CD4-positive, alpha-beta T cell treated with Interleukin-6 for 4 hours (primary cell): ENCODE data around the gene EDN2.

Source experiments
- DNase-seq: peaks from one replicate; pipeline ENCODE4 v3.0.0-alpha.2; 2020; ENCODE audit warnings: mixed read lengths

The EDN2 gene

DNA sequence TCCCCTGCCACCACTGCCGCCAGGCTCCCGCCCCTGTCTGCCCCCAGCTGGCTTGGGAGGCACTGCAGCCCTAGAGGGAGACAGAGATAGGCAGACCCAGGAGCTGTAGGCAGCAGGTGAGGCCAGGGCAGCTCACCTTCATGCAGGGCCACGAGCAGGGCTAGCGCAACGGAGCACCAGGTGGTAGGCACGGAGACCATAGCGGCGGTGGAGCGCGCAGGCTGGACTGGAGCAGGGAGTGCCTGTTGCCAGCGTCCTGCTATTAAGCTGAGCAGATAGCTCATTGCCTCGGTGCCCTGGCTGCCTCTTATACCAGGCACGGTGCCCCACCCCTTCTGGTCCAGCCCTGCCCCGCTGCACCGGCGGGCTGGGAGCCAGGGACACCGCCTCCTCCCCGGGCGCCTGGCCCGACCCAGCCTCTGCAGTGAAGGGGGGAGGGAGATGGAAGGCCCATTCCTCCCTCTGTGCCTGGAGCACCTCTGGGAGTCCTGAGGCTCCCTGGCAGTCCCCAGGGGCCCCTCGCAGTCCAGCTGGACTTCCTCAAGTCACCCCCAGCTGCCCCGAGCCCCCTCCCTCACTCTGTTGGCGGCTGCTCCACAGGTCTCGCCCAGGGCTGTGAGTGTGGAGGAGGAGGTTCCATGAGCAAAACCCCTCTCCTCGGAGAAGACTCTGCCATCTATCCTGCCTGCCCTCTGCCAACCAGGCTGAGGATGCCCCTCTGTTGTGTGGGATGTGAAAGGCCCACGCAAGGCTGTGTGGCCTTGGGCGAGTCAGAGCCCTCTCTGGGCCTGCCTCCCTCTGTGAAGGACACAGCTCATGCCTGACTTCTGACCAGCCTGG lies at the start of gene EDN2:
Gene EDN2, minus strand, starts transcription at position 282 of the 840 bp plus-strand sequence. Its CDS starts 82 bp downstream, at position 200.
- DNase-seq = no peak

DNA sequence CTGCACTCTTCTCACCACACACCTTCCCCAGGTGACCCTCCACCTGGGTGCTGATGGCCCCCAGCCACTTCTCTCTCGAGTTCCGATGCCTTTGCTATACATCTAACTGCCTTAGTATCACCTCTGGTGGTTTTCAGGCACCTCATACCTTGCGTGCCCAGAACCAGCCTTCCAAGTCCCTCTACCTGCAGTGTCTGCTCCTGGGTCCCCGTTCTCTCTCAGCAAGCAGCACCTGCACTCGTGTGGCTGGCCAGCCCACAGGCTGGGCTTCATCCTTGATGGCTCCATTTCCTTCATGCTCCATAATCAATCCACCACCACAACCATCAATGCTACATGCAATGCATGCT lies 49.2 kb upstream of the EDN2 start:
- no peak for DNase-seq

DNA sequence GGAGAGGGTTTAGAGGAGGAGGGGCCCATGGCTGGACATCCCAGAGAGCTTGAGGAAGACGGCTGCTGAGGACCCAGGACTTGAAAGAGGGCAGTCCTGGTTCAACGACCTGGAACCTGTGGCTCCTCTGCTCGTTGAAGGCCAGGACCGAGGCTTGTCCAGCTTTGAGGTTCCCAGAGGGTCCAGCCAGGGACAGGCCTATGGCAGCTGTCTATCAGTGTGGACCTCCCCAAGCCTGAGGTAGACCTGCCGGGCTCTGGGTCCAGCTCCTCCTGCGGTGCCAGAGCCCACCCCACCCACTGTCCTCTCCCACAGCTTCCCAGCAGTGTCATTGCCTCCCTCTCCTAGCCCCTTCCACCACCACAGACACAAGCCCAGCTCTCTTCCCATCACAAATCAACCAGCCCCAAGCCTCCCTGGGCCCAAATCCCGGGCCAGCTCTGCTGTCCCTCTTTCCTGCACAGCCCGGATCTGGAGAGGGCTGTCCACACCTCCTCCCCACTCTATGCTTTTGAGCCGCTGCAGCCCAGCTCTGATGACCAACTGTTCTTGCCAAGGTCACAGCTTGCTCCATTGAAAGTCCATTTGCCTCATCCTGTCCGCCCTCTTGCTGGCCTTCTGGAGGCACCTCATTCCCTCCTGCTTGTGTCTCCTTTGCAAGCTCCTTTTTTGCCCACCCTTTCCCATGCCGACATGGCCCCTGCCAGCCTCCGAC lies 48.7 kb upstream of the EDN2 start:
- no peak for DNase-seq

GRCh38 chr1:41532206-41532975 lies 47.9 kb upstream of the EDN2 start:
- DNase-seq = no peak

GRCh38 chr1:41530411-41530810 lies 45.9 kb upstream of the EDN2 start:
- no peak for DNase-seq

DNA sequence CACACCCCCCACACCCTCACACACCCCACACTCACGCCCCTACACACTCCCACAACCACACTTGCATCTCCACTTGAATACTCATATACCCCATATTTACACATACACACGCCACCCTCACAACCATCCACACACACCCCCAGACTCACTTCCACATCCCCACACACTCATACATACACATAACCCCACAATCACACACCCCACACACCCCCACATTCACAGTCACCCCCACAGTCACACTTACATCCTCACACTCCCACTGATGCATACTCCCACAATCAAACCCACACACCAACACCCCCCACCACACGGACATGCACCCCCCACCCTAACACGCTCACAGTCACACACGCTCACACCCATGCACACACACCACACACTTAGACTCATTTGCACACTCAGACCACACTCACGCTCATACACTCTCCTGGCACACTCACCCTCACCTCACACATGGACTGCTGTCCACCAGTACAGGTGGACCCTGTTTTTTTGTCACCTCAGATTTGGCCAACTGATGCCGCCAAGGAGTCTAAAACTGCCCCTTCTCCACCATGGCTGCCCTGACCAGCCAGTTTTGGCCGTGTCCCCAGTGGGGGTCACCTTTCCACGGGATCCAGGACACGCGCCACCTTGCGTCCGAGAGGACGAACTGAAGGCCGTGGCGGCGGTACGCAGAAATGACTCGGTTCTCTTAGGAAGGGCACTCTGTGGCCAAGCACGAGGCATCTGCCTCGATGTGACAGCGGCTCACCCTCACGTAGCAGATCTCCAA lies 45.3 kb upstream of the EDN2 start:
- DNase-seq = no peak

DNA sequence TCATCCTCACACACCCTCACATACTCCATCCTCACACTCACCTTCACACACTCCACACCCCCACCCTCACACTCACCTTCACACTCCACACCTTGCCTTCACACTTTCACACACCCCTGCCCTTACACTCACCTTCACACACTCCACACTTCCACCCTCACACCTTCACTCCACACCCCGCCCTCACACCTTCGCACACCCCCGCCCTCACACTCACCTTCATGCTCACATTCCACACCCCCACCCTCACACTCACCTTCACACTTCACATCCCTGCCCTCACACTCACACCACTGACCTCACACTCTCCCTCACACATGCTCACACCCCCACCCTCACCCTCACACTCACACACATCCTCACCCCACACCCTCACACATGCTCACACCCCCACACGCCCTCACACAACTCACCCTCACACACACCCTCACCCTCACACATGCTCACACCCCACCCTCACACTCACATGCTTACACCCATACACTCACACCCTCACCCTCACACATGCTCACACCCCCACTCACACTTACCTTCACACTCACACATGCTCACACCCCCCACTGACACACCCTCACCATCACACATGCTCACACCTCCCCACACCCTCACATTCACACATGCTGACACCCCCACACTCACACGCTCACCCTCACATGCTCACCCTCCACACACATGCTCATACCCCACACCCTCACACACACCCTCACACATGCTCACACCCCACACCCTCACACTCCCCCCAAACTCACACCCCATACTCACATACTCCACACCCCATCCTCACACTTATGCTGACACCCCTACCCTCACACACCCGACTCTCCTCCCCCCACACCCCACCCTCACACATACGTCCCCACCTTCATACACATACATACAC lies 44.5 kb upstream of the EDN2 start:
- no peak for DNase-seq

DNA sequence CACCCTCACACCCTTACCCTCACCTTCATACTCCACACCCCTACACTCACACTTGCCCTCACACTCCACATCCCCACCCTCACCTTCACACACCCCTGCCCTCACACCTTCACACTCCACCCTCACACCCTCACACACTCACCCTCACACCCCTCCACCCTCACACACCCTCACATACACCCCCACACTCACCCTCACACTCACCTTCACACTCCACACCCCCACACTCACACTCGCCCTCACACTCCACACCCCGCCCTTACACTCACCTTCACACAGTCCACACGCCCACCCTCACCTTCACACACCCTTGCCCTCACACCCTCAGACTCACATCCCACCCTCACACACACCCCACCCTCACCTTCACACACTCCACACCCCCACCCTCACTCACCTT lies 43.6 kb upstream of the EDN2 start:
- DNase-seq = no peak

- DNase-seq = no peak
These were observed 42.6 kb upstream of the EDN2 start for GRCh38 chr1:41526956-41527561.

GRCh38 chr1:41525891-41526587 lies 41.6 kb upstream of the EDN2 start:
- DNase-seq = no peak

GRCh38 chr1:41524676-41525675 lies 40.5 kb upstream of the EDN2 start:
- no peak for DNase-seq

- no peak for DNase-seq
These were observed 39.6 kb upstream of the EDN2 start for GRCh38 chr1:41523949-41524675.

DNA sequence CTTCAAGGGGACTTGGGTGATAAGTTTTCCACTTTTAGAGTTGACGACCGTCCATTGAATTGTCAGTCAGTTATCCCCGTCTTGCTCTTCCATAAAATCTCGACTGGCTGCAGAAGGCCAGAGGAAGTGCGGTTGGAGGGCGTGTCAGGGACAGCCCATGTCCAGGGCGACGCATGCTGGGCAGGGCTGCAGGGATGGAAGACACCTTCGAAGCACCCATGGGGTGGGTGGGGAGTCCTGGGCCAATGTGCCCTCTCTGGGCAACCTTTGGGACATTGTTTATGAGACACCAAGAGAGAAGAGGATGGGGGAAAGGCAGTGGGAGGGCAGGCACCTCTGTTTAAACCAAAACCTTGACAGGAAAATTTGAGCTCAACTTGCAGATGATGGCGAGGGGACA lies 38.6 kb upstream of the EDN2 start:
- no peak for DNase-seq

GRCh38 chr1:41521766-41522165 lies 37.3 kb upstream of the EDN2 start:
- no peak for DNase-seq

GRCh38 chr1:41520951-41521752 lies 36.7 kb upstream of the EDN2 start:
- DNase-seq = no peak

DNA sequence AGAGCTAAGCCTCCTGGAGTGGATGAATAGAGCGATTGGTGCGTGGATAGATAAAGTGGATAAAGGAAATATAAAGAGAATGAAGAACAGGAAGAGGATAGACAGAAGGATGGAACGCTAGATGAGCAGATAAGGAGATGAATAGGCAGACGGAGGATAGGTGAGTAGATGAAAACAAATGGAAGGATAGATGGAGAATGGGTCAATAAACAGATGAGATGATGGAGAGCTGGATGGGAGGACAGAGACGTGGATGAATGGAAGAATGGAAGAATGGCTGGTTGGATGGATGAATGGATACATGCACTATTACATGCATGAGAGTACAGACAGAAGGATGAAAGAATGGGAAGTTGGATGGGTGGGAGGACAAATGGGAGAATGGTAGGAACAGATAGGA lies 35.2 kb upstream of the EDN2 start:
- DNase-seq = no peak

- no peak for DNase-seq
These were observed 34.0 kb upstream of the EDN2 start for GRCh38 chr1:41518471-41518870.

GRCh38 chr1:41517062-41517438 lies 32.6 kb upstream of the EDN2 start:
- DNase-seq = no peak
